Mucosa of descending colon (tissue), 3 donors: ENCODE measurements around the gene FAT1. TPM values are rescaled to one million over a fixed set of nuclear protein-coding genes. Genes with fewer than 3 reads are reported as not detected.
A peak's percentile ranks its signal among the peaks of the same experiment; 100 is the strongest.

Source experiments
- ATAC-seq: fragments of 200-7000 bp; cut with Tn5 transposase; one replicate; pipeline ENCODE4 v1.9.1; 2020; ENCODE audit warnings: mild to moderate bottlenecking, moderate library complexity
- DNase-seq, 3 donors: peaks; one replicate each; pipeline ENCODE4 v3.0.0-alpha.2; 2020
- H3K36me3 ChIP-seq: fragments of 200-600 bp; one replicate; pipeline ENCODE4 v1.8.0; 2021; ENCODE audit warnings: low read depth, mild to moderate bottlenecking
- H3K4me1 ChIP-seq: fragments of 200-600 bp; one replicate; pipeline ENCODE4 v1.8.0; 2021; ENCODE audit warnings: low read depth, mild to moderate bottlenecking
- H3K4me3 ChIP-seq: fragments of 200-600 bp; one replicate; pipeline ENCODE4 v1.8.0; 2021; ENCODE audit warnings: mild to moderate bottlenecking
- H3K9me3 ChIP-seq: fragments of 200-600 bp; one replicate; pipeline ENCODE4 v1.8.0; 2021; ENCODE audit warnings: mild to moderate bottlenecking
- intact Hi-C, 2 donors: fragments of 100-400 bp; cut with DNase I in 1 of 2; cut with micrococcal nuclease in 1 of 2; formaldehyde crosslinking; loops; one replicate each; pipeline versions ENCODE4 v1.11.0 to v1.11.1; 2022; cut with DNase I, micrococcal nuclease
- total RNA-seq, 3 donors: library from RNA; stranded (reverse); fragmentation: NEBNext Ultra II Directional in 2 of 3; extraction: Animal tissue kit (Norgen Biotek cat#: 25700) in 2 of 3; gene quantifications; one replicate each; pipeline versions ENCODE4 v1.2.1 to v1.2.4, GENCODE V29; 2021 to 2023
- TF ChIP-seq, protein P1 (sequence below): fragments of 200-600 bp; IDR thresholded peaks from one replicate; pipeline ENCODE4 v1.8.0; 2022; ENCODE audit warnings: antibody characterized with exemption, mild to moderate bottlenecking
- donor health status: DM: no; HTN: no; CAD: no; lungs with moderate emphysema.
- donor health status: DM: no; HTN: no; CAD: no.
- donor health status: DM: no; HTN: yes; CAD: no.

Gene FAT1
- total RNA-seq, 3 donors from 2014 or later = 241 to 337 (median 259) TPM

DNA sequence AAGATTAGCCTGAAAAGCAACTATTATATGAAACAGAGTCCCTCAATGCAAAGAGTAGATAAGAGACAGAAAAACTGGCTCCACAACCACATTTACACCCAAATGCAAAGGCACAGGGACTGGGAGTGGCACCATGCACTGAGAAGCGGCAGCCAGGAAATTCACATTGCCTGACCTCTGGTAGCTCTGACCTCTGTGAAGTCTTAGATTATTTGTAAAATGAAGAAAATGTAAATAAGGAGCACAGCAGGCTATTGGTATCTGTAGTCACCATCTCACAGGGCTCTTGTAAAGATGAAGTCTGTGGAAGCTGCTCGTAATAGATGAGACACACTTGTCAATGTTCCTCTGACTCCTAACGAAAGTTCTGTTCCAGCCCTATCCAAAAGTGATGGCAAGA is 69.7 kb downstream of the FAT1 start:
- DNase-seq = no peak
- ATAC-seq = peak; percentile 39
- intact Hi-C loops = loop anchor here in 1 of 2 donors (10.0 kb wide), 1 partner anchor 51 kb away; no protein-coding TSS in a partner anchor
- Histone ChIP-seq H3K36me3 (no peaks in the 10 kb centered on the region), H3K9me3 (no peaks in the 10 kb centered on the region), H3K4me3 (no peak overlapping the region), H3K4me1 (peaks cover 3% of the 10 kb centered on the region)
- TF ChIP-seq, protein P1, sequence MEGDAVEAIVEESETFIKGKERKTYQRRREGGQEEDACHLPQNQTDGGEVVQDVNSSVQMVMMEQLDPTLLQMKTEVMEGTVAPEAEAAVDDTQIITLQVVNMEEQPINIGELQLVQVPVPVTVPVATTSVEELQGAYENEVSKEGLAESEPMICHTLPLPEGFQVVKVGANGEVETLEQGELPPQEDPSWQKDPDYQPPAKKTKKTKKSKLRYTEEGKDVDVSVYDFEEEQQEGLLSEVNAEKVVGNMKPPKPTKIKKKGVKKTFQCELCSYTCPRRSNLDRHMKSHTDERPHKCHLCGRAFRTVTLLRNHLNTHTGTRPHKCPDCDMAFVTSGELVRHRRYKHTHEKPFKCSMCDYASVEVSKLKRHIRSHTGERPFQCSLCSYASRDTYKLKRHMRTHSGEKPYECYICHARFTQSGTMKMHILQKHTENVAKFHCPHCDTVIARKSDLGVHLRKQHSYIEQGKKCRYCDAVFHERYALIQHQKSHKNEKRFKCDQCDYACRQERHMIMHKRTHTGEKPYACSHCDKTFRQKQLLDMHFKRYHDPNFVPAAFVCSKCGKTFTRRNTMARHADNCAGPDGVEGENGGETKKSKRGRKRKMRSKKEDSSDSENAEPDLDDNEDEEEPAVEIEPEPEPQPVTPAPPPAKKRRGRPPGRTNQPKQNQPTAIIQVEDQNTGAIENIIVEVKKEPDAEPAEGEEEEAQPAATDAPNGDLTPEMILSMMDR = no peak

DNA sequence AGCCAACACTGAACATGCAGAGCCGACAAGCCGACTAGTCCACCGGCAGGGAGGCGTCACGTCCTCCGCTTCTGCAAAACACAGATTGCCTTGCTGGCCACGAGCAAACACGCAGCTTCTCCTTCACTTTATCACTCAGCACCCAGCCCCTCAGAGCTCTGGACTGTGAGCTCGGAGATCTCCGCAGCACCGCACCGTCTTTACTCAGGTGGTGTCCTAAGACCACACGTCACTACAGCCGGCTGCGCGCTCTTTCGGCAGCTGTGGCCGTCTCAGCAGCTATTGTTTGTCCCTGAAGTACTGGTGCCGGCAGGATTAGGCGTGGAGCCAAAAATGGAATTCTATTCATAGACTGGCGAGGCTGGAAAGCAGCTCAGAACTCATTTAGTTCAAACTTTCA is 72.0 kb downstream of the FAT1 start:
- Histone ChIP-seq H3K4me3 (no peak overlapping the region), H3K4me1 (no peaks in the 10 kb centered on the region), H3K36me3 (no peaks in the 10 kb centered on the region), H3K9me3 (no peaks in the 10 kb centered on the region)
- ATAC-seq (peak; percentile 58), DNase-seq (peak in 1 of 3 donors; percentile 23)
- intact Hi-C loops = loop anchor here in 1 of 2 donors (10.0 kb wide), 1 partner anchor 53 kb away; no protein-coding TSS in a partner anchor
- TF ChIP-seq, protein P1 = no peak

GRCh38 chr4:186651181-186651603 is 72.5 kb downstream of the FAT1 start:
- Histone ChIP-seq H3K4me3 (no peak overlapping the region), H3K9me3 (no peaks in the 10 kb centered on the region), H3K4me1 (no peaks in the 10 kb centered on the region), H3K36me3 (no peaks in the 10 kb centered on the region)
- TF ChIP-seq, protein P1 = no peak
- DNase-seq (no peak), ATAC-seq (peak; percentile 24)
- intact Hi-C loops = loop anchor here in 1 of 2 donors (10.0 kb wide), 1 partner anchor 54 kb away; no protein-coding TSS in a partner anchor

- no peak overlapping the region for H3K4me3 ChIP-seq
- ATAC-seq = no peak
- intact Hi-C loops = loop anchor here in 1 of 2 donors (10.0 kb wide), 1 partner anchor 54 kb away; no protein-coding TSS in a partner anchor
- H3K36me3 ChIP-seq = no peaks in the 10 kb centered on the region
- TF ChIP-seq, protein P1 = no peak
- H3K9me3 ChIP-seq = no peaks in the 10 kb centered on the region
- no peak for DNase-seq
- H3K4me1 ChIP-seq = no peaks in the 10 kb centered on the region
These were observed 73.1 kb downstream of the FAT1 start for GRCh38 chr4:186650401-186651180.

DNA sequence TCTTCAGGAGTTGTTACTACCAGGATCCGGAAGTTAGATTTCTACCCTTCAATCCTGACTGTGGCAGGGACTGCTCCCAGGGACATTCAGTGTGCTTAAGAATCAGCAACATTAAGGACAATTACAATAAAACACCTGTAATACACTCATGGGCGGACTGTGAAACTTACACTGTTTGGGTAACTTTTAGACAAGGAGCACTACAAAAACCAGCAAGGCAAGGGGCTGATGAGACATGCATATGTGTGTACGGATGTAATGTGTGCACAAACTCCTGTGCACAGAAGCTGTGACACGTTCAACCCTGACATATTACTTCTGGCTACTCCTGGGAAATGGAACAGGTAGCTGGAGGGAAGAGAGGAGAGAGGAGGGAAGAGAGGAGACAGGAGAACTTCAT is 75.8 kb downstream of the FAT1 start:
- no peak for ATAC-seq
- TF ChIP-seq, protein P1 = no peak

More for the DNA sequence above, 75.8 kb downstream of the FAT1 start:
- Histone ChIP-seq H3K9me3 (no peaks in the 10 kb centered on the region), H3K4me3 (no peak overlapping the region), H3K36me3 (no peaks in the 10 kb centered on the region), H3K4me1 (peaks cover 4% of the 10 kb centered on the region)
- no peak for DNase-seq
- intact Hi-C loops = no loop called here
